ENCODE measurements around the gene CYP4F12.

DNA sequence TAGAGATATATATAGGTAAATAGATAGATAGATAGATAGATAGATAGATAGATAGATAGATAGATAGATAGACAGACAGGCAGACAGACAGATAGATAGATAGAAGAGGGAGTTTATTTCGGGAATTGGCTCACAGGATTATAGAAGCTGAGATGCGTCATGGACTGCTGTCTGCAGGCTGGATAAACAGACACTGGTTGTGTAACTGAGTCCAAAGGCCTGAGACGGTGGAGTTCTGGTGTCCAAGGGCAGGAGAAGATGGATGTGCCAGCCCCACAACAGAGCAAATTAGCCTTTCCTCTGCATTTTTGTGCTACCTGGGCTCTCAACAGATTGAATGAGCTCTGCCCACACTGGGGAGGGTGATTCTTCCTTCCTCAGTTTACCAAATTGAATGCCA is 29.5 kb upstream of the CYP4F12 start:
- no peak for TF ChIP-seq GABPA (IDR thresholded peaks at IDR 0.05; ENCODE audit: low read depth)
- TF ChIP-seq, protein P1, sequence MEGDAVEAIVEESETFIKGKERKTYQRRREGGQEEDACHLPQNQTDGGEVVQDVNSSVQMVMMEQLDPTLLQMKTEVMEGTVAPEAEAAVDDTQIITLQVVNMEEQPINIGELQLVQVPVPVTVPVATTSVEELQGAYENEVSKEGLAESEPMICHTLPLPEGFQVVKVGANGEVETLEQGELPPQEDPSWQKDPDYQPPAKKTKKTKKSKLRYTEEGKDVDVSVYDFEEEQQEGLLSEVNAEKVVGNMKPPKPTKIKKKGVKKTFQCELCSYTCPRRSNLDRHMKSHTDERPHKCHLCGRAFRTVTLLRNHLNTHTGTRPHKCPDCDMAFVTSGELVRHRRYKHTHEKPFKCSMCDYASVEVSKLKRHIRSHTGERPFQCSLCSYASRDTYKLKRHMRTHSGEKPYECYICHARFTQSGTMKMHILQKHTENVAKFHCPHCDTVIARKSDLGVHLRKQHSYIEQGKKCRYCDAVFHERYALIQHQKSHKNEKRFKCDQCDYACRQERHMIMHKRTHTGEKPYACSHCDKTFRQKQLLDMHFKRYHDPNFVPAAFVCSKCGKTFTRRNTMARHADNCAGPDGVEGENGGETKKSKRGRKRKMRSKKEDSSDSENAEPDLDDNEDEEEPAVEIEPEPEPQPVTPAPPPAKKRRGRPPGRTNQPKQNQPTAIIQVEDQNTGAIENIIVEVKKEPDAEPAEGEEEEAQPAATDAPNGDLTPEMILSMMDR (IDR thresholded peaks at IDR 0.05; ENCODE audit: insufficient read depth, low read length): no peak
- TF ChIP-seq, protein P2, sequence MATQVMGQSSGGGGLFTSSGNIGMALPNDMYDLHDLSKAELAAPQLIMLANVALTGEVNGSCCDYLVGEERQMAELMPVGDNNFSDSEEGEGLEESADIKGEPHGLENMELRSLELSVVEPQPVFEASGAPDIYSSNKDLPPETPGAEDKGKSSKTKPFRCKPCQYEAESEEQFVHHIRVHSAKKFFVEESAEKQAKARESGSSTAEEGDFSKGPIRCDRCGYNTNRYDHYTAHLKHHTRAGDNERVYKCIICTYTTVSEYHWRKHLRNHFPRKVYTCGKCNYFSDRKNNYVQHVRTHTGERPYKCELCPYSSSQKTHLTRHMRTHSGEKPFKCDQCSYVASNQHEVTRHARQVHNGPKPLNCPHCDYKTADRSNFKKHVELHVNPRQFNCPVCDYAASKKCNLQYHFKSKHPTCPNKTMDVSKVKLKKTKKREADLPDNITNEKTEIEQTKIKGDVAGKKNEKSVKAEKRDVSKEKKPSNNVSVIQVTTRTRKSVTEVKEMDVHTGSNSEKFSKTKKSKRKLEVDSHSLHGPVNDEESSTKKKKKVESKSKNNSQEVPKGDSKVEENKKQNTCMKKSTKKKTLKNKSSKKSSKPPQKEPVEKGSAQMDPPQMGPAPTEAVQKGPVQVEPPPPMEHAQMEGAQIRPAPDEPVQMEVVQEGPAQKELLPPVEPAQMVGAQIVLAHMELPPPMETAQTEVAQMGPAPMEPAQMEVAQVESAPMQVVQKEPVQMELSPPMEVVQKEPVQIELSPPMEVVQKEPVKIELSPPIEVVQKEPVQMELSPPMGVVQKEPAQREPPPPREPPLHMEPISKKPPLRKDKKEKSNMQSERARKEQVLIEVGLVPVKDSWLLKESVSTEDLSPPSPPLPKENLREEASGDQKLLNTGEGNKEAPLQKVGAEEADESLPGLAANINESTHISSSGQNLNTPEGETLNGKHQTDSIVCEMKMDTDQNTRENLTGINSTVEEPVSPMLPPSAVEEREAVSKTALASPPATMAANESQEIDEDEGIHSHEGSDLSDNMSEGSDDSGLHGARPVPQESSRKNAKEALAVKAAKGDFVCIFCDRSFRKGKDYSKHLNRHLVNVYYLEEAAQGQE (IDR thresholded peaks at IDR 0.05; ENCODE audit: insufficient replicate concordance, low read depth): no peak
- no peak for TF ChIP-seq POLR2AphosphoS5 (IDR thresholded peaks at IDR 0.05; ENCODE audit: low read depth)
- no peak for TF ChIP-seq SPI1 (IDR thresholded peaks at IDR 0.05; ENCODE audit: borderline replicate concordance, low read depth)
